GM18951 (cell line): ENCODE data around the gene EMX1.

ENCODE experiments used
- POLR2A ChIP-seq: IDR thresholded peaks from 4 replicates; pipeline ENCODE4 v1.6.1; 2011; ENCODE audit warnings: mild to moderate bottlenecking; ENCODE audit not compliant: insufficient read length, insufficient read depth; ENCODE audit errors: extremely low read depth
- in situ Hi-C: fragments of 300-500 bp; cut with MboI; formaldehyde crosslinking; loops from one replicate; pipeline ENCODE4 v1.12.0; 2022; ENCODE audit warnings: low sequenced_read_pairs, mixed read lengths, inconsistent platforms; ENCODE audit not compliant: unreplicated experiment

EMX1 gene

GRCh38 chr2:72921853-72922252, 4.5 kb downstream of the EMX1 start:
- no peak for TF ChIP-seq POLR2A
- in situ Hi-C loops: no loop called here

GRCh38 chr2:72923833-72924352, 6.6 kb downstream of the EMX1 start:
- TF ChIP-seq POLR2A: no peak
- in situ Hi-C loops: no loop called here

GRCh38 chr2:72924353-72925240, 7.3 kb downstream of the EMX1 start:
- in situ Hi-C loops: no loop called here
- TF ChIP-seq POLR2A: no peak

- in situ Hi-C loops: no loop called here
Observed at GRCh38 chr2:72925328-72925943, 8.1 kb downstream of the EMX1 start.

GRCh38 chr2:72926368-72926767, 9.0 kb downstream of the EMX1 start:
- in situ Hi-C loops: no loop called here
- no peak for TF ChIP-seq POLR2A

More at GRCh38 chr2:72925328-72925943, 8.1 kb downstream of the EMX1 start:
- no peak for TF ChIP-seq POLR2A

GRCh38 chr2:72926811-72927465, 9.6 kb downstream of the EMX1 start:
- no peak for TF ChIP-seq POLR2A
- in situ Hi-C loops: no loop called here

GRCh38 chr2:72927619-72928550, 10.6 kb downstream of the EMX1 start:
- TF ChIP-seq POLR2A: no peak
- in situ Hi-C loops: no loop called here

- TF ChIP-seq POLR2A: no peak
- in situ Hi-C loops: no loop called here
Observed at GRCh38 chr2:72929010-72929409, 11.7 kb downstream of the EMX1 start.

- no peak for TF ChIP-seq POLR2A
- in situ Hi-C loops: no loop called here
Observed at GRCh38 chr2:72931280-72931910, 14.1 kb downstream of the EMX1 start.

GRCh38 chr2:72932045-72932740, 14.9 kb downstream of the EMX1 start:
- in situ Hi-C loops: no loop called here
- no peak for TF ChIP-seq POLR2A

GRCh38 chr2:72932805-72933204, 15.5 kb downstream of the EMX1 start:
- no peak for TF ChIP-seq POLR2A
- in situ Hi-C loops: no loop called here

- in situ Hi-C loops: no loop called here
- no peak for TF ChIP-seq POLR2A
Observed at GRCh38 chr2:72933207-72933606, 15.9 kb downstream of the EMX1 start.

- in situ Hi-C loops: no loop called here
- no peak for TF ChIP-seq POLR2A
Observed at GRCh38 chr2:72933646-72934151, 16.4 kb downstream of the EMX1 start.
